GM13976 (cell line): ENCODE results near the gene PTH1R.

ENCODE experiments used
- DNase-seq: peaks from one replicate; pipeline ENCODE4 v3.0.0; 2012; ENCODE audit warnings: low spot score
- in situ Hi-C: fragments of 300-500 bp; cut with MboI; formaldehyde crosslinking; loops from one replicate; pipeline ENCODE4 v1.12.0; 2022; ENCODE audit warnings: low sequenced_read_pairs, mixed read lengths, inconsistent platforms; ENCODE audit not compliant: unreplicated experiment
- TF ChIP-seq, protein P1 (sequence below): IDR thresholded peaks from 2 replicates; pipeline ENCODE4 v1.5.1; 2012; ENCODE audit warnings: borderline replicate concordance, mild to moderate bottlenecking; ENCODE audit not compliant: insufficient read depth; ENCODE audit errors: extremely low read depth, missing control alignments, control extremely low read depth

Gene PTH1R

DNA sequence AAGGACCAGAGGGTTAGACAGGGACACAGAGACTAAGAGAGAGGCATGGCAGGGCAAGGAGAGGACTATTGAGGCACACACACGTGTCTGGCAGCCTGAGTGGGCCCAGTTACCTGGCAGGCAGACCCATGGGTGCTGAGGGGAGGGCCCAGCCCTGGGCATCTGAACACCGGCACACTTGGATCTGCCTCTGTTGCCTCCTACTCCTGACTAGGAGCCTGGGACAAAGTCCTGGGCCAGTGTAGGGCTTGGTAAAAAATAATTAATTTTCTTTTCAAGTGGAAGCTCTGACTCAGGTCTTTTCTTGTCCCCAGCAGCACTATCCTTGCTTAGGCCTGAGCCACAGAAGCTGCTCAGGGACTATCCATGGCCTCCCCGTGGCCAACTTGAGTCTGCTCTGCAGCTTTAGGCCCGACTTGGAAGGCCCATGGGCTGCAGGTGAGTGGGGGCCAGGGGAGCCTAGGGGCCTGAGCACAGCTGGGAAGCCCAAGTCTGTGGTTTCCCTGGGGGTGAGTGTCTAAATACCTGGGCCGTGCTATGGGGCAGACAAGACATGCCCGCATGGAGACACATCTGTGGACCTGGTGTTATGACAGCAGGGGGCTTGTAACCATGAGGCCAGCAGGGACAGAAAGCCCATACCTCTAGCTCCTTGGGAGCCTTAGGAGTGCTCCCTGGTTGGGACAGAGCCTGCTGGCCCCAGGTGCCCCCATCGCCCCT lies at the start of gene PTH1R:
TSS of gene PTH1R (plus strand) at position 316 of the 720 bp plus-strand sequence. CDS start 5,839 bp downstream, outside the sequence.
- TF ChIP-seq, protein P1, sequence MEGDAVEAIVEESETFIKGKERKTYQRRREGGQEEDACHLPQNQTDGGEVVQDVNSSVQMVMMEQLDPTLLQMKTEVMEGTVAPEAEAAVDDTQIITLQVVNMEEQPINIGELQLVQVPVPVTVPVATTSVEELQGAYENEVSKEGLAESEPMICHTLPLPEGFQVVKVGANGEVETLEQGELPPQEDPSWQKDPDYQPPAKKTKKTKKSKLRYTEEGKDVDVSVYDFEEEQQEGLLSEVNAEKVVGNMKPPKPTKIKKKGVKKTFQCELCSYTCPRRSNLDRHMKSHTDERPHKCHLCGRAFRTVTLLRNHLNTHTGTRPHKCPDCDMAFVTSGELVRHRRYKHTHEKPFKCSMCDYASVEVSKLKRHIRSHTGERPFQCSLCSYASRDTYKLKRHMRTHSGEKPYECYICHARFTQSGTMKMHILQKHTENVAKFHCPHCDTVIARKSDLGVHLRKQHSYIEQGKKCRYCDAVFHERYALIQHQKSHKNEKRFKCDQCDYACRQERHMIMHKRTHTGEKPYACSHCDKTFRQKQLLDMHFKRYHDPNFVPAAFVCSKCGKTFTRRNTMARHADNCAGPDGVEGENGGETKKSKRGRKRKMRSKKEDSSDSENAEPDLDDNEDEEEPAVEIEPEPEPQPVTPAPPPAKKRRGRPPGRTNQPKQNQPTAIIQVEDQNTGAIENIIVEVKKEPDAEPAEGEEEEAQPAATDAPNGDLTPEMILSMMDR = no peak
- in situ Hi-C loops = loop anchor here (25.0 kb wide), 1 partner anchor 165 kb away; the partner anchor contains the start of genes PRSS50 and TMIE
- DNase-seq = no peak

DNA sequence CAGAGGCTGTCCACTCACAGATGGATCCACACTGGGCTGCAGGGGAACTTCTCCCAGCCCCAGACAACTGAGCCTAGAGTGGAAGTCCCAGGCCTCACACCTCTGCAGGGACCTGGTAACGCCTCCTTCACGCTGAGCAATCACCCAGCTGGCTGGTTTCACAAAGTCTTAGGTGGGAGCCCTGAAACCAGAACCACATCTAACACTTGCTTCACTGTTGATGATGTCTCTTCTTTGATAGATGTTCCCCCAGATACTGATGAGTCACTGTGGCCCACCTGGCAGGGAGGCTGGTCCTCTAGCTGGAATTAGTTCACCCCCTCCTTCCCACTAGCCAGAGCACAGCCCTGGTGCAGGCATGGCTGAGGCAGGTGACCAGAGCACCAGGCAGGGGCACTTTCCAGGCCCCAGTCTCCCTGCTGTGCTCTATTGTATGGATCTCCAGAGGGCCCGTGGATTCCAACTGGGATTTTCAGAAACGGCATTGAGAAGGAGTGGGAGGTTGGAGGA lies 47.8 kb upstream of the PTH1R start:
- in situ Hi-C loops = no loop called here
- TF ChIP-seq, protein P1 = no peak
- peak; percentile 78 for DNase-seq

DNA sequence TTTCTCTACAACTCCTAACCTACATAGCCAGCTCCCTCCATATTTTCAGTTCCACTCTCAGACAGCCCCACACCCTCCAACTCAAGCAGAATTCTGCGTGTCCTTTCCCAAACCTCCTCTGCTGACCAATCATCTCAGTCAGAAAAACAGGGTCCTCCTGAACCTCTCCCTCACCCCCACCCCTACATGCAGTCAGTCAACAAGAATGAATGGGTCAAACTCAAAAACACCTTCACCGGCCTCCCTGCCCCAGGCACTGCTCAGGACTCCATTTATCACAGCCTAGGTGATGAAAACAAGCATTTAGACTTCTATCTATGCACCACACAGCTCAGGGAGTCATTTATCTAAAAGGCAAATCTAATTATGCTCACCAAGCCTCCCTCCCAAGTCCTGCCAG lies 46.7 kb upstream of the PTH1R start:
- DNase-seq = no peak
- TF ChIP-seq, protein P1 = no peak
- in situ Hi-C loops = no loop called here

DNA sequence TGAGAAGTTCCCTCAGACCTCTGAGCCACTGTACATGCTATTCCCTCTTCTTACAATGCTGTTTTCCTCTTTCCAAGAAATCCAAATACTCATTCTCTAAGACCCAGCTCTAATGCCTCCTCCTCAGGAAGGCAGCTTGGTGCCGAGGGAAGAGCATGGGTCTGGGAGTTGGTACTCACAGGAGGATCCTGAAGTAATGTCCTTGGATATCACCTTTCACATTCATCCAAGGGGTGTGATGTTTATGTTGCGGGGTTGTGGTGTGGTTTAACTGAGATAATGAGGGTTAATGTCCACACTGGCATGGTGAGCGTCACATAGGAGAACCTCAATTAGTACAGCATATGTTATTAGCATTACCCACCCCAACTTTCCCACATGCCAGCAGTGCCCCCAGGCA lies 46.2 kb upstream of the PTH1R start:
- TF ChIP-seq, protein P1 = no peak
- no peak for DNase-seq
- in situ Hi-C loops = no loop called here

DNA sequence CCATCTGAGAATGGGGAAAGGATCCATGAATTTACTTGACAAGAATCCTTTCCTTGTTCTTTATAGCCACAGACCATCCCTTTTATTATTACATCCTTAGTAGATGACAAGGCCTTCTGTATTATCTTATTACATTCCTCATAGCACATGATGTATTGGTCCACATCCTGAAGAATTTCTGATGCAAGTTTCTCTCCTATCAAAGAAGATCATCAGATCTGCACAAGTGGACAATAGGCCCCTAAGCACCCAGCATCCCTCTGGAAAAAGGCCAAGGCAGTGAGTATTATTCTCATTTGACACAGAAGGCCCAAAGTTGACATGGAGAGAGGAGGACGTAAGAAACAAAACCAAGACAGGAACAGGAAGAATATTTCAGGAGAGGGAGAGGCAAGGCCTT lies 45.7 kb upstream of the PTH1R start:
- TF ChIP-seq, protein P1 = no peak
- DNase-seq = no peak
- in situ Hi-C loops = no loop called here

DNA sequence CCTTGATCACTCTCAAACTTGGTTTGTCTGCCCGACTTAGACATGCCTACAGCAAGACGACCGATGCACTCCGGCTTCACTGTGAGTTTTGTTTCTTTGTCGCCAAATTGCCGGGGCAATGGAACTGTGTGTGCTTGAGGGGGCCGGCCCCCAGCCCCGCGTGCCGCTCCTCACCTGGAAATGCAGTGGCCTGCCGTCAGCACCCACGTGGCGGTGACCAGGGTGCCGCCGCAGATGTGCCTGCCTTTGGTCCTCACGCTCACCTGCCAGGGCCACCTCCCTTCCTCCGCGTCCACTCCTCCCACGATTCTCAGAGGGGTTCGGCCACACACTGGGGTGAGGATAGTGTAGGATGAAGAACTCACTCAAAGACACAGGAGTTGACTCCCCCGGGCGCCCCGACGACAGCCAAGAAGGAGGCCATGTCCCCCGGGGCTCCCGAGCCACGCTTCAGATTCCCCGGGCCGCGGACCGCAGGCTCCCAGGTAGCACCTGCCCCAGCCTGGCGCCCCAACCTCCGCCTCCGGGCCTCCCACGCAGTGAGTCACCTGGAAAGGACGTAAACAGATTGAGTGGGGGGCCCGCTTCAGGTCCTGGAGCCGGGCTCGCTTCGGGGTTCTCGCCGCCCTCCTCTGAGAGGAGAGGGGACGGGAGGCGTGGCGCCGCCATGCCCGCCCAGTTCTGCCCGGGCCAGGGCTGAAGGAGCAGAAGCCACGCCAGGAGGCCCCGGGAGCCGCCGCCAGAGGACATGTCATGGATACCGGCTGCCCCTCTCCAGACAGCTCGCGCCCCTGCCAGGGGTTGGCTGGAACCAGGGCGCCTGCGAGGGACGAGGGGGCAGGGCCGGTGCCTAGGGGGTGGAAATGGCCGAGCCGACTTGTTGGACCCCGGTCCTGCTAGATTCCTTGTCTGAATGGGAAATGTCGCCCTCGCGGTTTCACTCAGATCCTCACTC lies 43.9 kb upstream of the PTH1R start:
- DNase-seq = peak; percentile 16
- in situ Hi-C loops = no loop called here
- TF ChIP-seq, protein P1 = no peak
